NCI-H748 (cell line): ENCODE results near the gene TTBK2.
"Not testable (repeated sequence)": the region's sequence is repeated elsewhere in the genome, so short reads cannot be mapped to it uniquely, and the experiment has no call there.

Experiments used
- DNase-seq: peaks from one replicate; lab custom pipeline; 2025; ENCODE audit not compliant: unreplicated experiment; lab: John Stamatoyannopoulos, UW

The TTBK2 gene

DNA sequence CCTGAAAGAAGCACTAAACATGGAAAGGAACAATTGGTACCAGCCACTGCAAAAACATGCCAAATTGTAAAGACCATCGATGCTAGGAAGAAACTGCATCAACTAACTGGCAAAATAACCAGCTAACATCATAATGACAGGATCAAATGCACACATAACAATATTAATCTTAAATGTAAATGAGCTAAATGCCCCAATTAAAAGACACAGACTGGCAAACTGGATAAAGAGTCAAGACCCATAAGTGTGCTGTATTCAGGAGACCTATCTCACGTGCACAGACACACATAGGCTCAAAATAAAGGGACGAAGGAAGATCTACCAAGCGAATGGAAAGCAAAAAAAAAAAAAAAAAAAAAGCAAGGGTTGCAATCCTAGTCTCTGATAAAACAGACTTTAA, 154.5 kb downstream of the TTBK2 start:
- not testable (repeated sequence) for DNase-seq

DNA sequence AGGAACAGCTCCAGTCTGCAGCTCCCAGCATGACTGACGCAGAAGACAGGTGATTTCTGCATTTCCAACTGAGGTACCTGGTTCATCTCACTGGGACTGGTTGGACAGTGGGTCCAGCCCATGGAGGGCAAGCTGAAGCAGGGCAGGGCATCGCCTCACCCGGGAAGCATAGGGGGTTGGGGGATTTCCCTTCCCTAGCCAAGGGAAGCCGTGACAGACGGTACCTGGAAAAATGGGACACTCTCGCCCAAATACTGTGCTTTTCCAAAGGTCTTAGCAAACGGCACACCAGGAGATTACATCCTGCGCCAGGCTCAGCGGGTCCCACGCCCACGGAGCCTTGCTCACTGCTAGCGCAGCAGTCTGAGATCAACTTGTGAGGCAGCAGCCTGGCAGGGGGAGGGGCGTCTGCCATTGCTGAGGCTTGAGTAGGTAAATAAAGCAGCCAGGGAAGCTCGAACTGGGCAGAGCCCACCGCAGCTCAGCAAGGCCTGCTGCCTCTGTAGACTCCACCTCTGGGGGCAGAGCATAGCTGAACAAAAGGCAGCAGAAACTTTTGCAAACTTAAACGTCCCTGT, 156.3 kb downstream of the TTBK2 start:
- DNase-seq, result not testable (repeated sequence)

DNA sequence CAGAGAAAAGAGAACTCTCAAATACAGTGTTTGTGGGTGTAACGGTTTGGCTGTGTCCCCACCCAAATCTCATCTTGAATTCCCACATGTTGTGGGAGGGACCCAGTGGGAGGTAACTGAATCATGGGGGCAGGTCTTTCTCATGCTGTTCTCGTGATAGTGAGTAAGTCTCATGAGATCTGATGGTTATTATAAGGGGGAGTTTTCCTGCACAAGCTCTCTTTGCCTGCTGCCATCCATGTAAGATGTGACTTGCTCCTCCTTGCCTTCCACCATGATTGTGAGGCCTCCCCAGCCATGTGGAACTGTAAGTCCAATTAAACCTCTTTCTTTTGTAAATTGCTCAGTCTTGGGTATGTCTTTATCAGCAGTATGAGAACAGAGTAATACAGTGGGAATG, 158.8 kb downstream of the TTBK2 start:
- not testable (repeated sequence) for DNase-seq

DNA sequence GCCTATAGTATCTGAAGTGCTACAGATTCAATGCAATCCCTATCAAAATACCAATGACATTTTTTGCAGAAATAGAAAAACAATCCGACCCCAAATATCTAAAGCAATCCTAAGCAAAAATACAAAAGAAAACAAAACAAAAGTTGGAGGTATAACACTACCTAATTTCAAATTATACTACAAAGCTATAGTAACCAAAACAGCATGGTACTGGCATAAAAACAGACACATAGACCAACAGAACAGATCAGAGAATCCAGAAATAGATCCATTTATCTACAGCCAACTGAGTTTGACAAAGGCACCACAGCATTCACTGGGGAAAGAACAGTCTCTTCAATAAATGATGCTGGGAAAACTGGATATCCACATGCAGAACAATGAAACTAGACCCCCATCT, 159.8 kb downstream of the TTBK2 start:
- no peak for DNase-seq

DNA sequence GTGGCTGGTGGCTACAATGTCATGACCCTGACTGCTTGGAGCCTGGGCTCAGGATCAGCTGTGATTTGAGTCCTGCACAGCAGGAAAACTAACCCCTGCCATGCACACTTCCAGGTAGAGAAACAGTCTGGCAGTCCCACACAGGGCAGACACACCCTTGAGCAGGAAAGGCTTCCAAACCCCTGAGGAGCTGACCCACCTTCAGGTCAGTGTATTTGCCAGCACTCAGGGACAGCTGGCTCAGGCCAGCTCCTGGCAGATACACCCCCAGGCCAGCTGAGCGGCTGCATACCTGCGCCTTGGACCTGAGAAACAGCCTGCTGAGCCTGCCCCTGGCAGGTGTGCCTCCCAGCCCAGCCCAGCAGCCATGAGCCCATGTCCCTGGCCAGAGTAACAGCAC, 161.5 kb downstream of the TTBK2 start:
- no peak for DNase-seq

DNA sequence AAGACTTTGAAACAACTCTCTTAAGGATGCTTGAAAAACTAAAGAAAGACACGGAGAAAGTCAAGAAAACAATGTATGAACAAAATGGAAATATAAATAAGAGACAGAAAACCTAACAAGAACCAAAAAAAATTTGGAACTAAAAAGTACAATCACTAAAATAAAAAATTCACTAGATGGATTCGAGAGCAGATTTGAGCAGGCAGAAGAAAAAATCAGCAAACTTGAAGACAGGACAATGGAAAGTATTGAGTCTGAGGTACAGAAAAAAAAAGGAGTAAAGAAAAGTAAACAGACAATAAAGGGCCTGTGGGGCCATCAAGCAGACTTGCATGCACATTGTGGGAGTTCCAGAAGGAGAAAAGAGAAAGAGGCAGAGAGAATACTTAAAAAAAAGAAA, 170.3 kb downstream of the TTBK2 start:
- no peak for DNase-seq

DNA sequence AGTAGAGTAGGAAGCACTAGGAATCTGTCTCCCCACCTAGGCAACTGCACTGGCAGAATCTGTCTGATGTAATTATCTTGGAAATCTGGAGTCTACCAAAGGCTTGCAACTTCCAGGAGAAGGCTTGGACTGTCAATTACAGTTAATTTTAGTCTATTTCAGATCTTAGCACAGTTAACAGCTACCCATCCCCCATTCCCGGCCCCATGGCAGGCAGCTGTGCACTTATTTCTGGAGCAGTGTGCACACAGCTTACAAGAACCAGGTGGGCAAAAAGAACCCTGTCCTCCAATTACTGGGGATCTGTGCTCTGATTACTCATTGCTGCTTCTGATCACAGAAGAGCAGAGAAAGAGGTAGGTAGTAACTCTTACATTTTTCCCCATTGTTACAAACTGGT, 171.3 kb downstream of the TTBK2 start:
- DNase-seq, result no peak

DNA sequence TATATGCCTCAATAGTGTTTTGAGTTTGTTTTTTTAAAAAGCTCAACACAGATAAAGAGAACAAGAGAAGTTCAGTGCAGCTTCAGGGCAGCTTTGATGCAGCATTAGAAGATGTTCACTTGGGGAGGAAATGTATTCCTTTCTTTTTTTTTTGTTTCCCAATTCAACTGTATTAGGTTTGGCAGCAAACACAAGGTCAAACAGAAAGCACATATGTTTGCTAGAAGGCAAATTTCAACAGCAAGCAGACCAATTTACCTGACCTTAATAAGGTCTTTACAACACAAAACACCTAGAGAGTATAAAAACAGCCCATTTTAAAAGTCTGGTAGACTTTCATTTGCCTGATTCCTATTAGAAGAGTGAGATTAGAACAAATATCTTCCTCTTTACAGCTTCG, 176.4 kb downstream of the TTBK2 start:
- DNase-seq, result no peak

DNA sequence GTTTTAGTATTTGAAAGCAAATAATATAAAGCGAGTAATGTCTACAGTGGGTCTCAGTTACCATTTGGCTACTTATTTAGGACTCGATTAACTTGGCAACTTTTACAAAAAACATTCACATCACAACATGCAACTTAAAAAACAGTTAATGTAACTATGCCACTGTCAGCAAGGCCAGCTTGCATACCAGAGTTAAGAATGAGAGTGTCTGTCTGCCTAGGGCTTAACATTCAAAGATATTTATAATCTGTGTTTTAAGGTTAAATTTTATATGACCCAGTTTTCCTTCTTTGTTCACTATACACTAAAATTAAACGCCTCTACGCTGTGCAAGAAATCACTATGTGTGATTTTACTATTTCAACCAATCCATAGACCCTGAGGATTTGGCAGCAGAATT, 178.4 kb downstream of the TTBK2 start:
- no peak for DNase-seq

DNA sequence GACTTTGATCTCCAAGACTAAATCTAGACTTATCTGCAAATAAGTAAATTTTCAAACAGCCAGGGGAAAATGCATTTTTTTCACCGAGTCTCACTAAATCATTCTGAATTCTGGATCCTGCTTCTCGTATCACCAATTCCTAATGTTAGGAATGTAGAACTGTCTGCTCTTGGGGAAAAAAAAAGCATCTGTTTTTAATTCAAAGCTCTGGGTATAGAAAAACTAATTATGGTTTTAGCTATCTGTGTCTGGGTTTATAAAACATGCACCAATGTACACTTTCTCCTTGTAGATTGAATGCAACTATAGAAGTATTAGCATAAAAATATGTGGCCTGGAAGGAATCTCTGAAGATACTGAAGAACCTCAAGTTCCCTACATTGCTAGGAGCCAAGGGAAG, 178.9 kb downstream of the TTBK2 start:
- no peak for DNase-seq

DNA sequence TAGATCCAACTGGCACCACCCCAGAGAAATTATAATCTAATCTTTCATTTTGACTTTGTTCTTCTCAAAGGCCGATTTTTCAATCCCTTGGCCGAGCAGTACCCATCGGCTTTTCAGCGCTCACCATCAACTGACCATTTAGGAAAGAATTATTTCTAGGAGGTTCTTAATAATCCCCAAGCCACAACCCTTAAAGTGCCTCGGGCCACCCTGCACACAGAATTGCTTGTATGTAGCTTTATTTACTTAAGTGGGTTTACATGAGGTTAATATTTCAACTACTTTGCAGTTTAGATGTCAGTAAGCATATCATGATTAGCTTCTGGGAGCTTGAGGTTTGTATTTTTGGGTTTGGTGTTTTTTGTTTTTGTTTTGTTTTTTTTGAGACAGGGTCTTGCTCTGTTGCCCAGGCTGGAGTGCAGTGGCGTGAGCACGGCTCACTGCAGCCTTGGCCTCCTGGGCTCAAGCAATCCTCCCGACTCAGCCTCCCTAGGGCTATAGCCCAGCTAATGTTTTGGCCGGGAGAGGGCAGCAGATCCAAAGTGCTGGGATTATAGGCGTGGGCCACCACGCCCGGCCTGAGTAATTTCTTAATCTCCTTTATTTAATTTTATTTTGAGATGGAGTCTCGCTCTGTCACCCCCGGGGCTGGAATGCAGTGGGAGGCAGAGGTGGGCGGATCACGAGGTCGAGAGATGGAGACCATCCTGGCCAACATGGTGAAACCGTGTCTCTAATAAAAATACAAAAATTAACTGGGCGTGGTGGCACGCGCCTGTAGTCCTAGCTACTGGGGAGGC, 182.8 kb downstream of the TTBK2 start:
- DNase-seq, result no peak

DNA sequence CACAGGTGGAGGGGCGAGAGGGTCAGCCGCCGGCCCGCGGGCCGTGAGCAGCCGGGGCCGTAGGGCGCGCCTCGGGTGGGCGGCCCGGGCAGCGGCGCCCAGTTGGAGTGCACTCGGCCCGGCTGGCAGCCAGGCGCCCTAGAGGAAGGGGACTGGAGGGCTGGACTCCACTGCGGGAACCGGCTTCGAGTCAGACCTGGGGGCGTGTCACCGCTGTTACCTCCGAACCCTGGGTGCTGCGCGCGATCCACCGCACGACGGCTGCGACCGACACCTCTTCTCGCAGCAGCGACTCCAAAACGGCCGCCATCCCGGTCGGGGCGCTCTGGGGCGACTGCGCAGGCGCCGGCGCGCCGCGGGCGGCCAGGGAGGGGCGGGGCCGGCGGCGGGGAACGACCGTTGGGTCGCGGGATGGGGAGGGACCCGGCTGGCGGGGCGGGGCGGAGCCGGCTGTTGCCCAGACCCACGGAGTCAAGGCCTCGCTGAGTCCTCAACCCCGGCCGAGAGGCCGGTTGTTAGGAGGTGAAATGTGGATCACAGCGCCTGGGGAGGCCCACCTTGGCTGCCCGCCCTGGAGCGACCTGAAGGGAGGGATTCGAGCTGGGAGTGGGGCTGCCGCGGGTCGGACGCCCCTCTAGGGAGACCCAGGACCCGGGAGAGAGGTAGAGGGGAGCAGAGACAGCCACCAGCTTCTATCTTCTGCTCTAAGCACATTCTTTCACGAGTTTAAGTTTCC, 183.6 kb downstream of the TTBK2 start, which contains the start of gene CDAN1:
Gene CDAN1, minus strand, starts transcription at position 336 of the 736 bp plus-strand sequence. Its CDS starts 26 bp downstream, at position 310.
- DNase-seq, result peak; percentile 79

DNA sequence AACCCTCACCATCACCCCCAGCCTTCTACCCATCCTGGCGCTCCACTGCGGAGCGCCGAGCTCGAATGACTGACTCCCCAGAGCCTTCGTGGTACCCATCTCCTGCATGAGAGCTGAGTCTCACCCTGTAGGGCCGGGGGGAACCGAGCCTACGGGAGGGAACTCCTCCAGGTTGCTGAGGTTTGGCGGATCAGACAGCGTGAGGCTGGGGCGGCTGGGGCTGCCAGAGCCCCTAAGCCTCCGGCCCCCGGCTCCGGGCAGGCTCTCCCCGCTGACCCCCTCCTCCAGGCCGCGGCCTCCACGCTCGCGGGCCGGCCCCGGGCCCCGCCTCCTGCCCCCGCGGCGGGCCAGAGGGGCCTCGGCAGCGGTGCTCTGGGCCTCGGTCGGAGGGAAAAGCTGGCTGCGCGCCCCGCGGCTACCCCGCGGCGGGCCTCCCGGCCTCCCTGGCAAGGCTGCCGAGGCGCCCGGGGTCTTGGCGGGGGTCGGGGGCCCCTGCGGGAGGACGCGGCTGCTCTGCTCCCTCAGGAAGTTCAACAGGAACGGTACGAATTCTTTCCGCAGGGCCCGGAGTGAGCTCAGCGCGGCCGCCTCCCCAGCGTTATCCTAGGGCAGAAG, 184.3 kb downstream of the TTBK2 start:
- peak; percentile 38 for DNase-seq

DNA sequence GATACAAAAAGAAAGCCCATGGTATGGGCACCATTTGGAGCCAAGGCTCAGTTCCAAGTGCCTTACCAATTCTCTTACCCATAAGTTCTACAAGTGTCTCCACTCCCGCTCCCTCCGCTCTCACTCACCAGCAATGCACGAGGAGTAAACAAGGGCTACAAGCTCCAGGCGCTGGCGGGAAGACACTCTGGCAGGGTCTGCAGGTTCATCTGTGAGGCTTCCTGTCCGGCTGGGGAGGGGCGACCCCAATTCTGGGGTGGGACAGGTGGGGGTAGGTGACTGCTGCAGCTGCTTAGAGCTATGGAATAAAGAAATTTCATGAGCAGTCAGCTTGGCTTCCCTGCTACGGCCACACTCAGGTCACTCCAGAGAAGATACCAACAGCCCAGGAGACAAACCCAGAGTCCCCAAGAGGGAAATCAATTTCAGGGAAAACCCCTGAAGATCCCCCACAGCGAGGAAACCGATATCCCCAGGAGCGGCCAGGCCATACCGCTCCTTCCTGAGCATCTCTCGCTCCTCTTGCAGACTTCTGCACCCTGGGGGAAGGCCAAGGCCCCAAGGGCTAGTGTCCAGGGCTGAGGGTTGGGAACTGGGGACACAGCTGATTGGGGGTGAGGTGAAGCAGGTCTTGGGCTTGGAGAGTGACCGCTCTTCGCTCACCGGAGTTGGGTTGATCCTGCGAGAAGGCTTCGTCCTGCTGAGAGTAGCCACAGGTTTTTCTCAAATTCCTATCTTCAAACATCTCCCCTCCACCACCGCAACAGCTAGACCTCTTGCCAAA, 185.0 kb downstream of the TTBK2 start:
- DNase-seq, result no peak

DNA sequence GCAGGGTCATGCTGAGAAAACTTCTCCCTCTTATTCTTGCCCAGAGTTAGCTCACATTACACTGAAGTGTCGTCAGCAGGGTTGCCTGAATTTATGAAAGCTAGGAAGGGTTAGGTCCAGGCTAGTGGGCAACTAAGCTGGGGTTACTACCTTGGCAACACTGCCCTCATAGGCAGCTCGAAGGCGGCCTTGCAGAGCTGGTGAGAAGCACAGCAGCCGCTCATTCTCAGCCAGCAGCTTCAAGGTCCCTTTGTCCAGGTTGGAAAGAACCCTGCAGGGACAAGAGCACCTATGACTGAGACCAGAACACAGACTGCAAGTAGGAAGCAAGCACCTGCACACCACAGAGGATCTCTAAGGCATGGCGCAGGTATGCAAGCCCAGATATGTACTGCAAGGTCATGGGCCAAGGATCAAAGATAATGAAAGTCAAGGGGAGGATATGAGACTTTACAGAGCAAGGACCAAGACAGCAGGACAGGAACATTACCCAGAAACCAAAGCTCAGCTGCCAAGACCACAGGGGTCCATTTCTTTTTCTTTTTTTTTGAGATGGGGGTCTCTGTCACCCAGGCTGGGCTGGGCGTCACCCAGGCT, 186.4 kb downstream of the TTBK2 start:
- no peak for DNase-seq

DNA sequence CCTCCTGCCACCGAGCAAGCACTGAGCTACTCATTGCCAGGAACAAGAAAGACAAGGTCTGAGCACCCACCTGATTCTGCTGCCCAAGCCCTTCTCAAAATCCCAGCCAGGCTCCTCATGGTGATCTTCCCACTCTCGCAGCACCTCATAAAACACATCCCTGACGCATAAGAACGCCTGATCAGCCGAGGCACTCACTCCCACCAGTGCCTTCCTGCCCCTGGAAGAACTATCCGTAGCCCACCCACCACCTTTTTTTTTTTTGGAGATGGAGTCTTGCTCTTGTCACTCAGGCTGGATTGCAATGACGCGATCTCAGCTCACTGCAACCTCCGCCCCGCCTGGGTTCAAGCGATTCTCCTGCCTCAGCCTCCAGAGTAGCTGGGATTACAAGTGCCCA, 187.6 kb downstream of the TTBK2 start:
- DNase-seq, result no peak

DNA sequence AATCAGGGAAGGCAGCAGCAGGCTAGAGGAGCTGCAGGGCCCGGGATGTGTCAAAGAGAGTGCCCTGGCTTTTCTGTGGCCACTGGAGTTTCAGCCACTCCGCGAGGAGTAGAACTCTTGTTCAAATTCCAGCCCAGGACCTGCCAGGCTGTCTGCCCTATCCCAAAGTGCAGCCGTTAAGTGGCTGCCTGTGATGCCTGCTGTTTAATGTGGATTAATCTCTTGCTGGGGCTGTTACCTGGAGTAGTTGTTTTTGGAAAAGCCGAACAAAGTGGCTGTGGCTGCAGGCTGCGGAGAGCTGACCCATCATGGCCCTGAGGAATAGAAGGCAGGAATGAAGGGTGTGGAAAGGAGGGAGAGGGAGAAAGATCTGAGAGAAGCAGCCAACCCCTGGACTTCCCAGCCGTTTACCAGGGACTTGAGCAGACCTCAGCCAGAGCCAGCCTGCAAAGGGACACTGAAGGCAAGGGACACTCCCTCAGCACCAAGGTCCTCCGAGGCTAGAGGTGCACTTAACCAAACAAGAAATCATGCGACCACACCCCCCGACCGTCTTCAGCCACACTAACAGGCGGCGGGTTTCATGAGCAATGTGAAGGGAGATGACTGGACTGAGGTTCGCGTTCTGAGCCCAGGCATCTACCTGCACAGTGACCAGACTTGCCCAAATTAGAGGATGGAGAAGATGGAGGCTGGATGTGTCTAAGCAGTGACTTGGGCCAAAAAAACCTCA, 188.3 kb downstream of the TTBK2 start:
- DNase-seq, result no peak

DNA sequence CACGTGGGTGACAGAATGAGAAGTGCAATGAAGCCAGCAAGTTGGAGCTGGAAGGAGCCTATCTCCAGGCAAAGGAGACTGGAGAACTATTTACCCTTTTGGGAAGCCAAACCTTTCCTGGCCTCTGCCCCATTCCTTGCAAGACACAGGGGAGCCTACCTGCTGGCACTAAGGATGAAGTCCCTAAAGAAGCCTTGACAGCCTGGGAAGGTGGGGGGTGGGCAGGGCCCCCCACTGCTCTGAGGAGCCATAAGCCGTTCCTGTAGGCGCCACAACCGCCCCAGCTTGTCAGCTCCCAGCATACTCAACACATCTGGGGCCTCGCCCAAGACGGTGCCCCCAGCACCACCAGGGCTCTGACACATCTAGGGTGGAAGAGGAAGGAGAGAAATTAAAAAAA, 189.1 kb downstream of the TTBK2 start:
- DNase-seq, result no peak

DNA sequence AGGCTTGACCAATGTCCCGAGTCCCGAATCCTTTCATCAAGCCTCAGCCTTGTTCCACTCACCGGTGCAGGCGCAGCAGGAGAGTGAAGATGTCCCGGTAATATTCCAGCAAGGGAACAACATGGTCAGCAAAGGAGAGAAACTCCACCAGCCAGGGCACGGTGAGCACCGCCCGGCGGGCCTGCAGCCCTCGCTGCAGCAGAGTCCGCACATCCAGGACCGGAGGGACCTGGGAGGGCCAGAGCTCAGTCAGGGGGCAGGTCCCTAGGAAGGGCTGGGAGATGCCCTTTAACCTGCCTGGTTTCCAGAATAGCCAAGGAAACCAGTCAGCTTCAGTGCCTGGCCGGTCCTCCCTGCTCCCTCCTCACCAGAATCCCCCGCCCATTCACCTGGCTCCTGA, 190.0 kb downstream of the TTBK2 start:
- DNase-seq, result no peak

DNA sequence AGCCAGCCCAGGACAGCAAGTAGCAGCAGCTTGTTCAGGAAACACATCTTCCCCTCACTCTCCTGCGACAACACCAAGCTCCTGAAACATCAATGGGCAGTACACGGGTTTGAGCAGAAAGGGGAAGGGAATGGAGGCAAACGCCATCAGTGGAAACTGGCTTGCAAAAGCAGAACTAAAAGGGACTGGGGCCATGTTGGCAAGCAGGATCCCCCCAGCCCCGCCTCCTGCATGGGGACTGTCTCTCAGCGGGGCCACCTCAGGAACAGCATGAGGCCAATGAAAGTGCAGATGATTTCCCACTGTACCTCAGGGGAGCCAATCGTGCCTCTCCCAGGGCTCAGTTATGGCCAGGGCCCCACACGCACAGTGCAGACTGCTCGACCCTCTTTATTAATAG, 190.4 kb downstream of the TTBK2 start:
- DNase-seq, result no peak
